HG03460 (cell line): ENCODE data around the gene PHF24.
A peak's percentile ranks its signal among the peaks of the same experiment; 100 is the strongest.

Experiments
- ATAC-seq: cut with Tn5 transposase; IDR thresholded peaks from one replicate; pipeline ENCODE4 v1.9.1; 2021; ENCODE audit not compliant: unreplicated experiment

Gene PHF24

GRCh38 chr9:34982361-34982760 lies 24.3 kb downstream of the PHF24 start:
- ATAC-seq: no peak

- no peak for ATAC-seq
Measured at GRCh38 chr9:34983209-34983608, 25.1 kb downstream of the PHF24 start.

DNA sequence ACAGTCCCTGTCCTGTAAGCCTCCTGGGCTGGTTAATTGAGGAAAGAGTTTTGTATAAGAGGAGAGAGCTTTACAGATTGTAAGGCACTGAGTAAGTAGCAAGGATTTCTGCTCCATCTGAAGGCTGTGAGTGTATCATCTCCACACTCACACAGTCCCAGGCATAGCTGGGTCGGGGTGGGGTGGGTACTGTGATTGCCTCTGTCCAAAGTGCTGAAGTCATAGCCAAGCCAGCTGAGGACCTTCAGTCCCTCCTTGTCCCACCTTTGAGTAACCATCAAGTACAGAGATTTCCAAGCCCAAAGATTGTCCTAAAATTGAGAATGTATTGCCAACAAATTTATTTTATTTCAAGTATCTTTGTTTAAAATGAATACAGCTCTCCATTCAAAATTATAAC lies 26.0 kb downstream of the PHF24 start:
- no peak for ATAC-seq

DNA sequence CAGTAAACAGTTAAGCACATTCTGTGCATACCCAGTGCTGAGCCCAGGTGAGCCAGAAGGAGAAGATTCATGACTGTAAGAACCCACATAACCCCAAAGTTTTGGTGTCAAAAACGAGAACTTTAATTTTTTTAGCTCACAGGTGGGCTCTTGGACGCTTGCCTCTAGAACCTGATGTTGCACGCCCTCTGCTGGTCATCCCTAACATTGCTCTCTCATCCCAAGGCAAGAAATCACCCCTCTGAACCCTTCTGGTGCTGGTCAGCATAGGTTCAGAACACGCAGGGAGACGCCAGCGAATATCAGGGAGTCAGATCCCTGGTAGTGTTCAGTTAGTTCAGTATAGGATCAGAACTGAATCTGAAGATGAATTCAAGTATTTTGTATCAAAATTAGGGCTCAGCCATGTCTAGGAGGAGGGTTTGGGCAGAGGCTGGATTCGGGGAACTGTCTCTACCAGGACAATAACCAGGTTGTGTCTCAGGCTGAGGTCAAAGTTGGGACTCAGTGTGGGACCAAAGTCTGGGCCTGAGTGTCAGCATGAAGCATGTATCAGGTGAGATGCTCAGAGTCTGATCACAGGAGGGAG lies 27.3 kb downstream of the PHF24 start:
- ATAC-seq: no peak

GRCh38 chr9:34986540-34987047 lies 28.5 kb downstream of the PHF24 start:
- ATAC-seq: no peak

- no peak for ATAC-seq
Measured at GRCh38 chr9:34987160-34987901, 29.2 kb downstream of the PHF24 start.

DNA sequence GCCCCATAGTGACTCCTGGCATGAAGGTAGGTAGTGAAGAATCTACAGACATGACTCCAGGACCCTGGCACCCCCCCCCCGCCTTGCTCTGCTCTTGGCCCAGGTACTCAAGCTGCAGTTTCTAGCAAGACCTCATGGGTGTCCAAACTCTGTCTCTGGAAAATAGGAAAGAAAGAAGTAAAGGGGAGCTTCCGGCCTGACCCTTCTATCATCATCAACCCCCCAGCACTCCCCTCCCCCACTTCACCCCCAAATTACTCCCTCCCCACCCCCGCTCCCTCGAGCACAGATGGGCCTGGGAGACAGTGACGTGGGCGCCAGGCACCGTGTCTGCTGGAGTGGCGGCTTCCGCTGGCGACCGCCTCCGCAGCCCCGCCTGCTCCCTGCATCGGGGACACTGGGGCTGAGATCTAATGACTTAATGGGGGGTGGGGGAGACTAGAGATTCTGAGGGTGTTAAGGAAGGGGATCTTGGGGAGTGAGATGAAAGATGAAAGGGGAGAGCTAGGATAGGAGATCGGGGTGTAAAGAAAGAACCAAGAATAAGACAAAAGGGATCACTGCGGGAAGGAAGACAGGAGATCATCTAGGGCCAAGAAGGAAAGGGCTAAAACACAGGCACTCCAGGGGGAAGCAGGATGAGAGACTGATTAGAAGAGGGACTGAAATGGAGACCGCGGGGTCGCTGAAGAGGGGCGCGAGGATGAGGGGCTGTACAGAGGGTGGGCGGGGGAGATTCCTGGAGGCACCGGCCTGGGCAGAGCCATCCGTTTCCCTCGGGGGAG lies 30.3 kb downstream of the PHF24 start:
- ATAC-seq: no peak

DNA sequence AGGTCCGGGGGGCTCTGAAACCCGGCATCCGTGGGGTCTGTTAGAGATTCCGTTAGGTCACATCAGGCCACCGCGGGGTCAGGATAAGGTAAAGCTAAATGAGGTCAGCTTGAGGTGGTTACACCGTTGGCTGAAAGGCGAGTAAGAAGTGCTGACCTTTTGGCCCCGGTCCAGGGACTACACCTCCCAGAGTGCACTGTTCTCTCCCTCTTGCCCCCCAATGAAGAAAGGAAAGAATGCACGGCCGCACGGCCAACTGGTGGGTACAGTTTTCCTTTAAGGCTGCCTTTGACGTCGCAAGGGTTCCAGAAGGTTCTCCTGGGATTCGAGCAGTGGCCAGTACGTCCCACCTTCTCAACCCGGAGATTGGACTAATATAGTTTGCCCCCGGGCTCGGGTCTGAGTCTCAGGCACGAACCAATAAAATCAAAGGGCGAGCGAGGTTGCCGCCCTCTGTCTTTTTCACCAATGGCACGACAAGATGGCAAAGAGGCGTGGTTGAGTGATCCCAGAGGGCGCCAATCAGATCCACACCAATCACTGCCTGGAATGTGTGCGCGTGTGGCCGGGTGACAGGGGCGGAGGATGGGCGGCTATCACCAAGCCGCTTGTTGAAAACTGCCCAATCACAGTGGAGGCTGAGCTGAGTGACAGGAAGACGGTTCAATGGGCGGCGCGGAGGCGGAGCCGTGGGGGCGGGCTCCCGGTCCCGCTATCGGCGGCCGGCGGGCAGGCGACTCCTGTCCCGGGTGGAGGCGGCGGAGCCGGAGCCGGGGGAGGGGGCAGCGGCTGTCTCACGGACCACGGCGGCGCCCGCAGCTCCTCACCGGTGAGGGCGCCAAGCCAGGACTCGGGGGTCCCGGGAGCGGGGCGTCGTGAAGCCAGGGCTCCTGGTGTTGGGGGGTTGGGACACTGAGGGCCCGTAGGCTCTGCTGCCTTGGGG lies 31.2 kb downstream of the PHF24 start, which contains the start of gene DNAJB5:
Gene DNAJB5 (plus strand): TSS at position 743 of the 943 bp plus-strand sequence. CDS start 886 bp downstream, outside the sequence.
- ATAC-seq: peak; percentile 89

GRCh38 chr9:34989946-34990635 lies 32.0 kb downstream of the PHF24 start:
- ATAC-seq: peak; percentile 0

DNA sequence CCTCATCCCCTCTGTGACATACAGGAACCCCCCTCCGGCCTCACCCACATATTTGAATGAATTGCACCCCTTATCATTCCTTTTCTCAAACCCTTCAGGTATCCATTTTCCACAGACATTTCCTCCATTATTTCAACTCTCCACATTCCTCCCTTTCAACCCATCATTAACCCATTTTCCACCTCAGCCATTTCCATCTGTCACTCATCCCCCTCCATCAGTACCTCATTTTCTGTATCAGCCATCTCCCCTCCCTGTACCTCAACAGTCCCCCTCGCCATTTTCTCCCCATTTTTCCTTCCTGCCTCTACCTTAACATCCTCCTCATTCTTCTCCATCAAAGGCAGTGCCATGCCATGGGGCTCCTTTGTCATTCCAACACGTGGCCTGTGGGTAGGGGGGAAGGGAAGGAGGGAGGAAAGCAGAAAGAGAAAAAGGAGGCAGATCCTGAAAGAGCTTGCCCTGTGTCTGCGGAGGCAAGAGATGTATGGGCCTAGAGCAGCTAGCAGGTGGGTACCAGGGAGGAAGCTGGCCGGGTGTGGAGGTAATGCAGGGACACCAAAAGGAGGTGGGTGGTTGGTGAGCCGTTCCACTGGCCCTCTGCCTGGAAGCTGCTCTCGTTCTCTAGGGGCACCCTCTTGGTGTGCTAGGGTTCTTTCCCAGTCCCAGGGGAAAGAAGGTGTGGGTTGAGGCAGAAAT lies 33.0 kb downstream of the PHF24 start:
- no peak for ATAC-seq

- ATAC-seq: no peak
Measured at GRCh38 chr9:34991607-34992375, 33.7 kb downstream of the PHF24 start.

DNA sequence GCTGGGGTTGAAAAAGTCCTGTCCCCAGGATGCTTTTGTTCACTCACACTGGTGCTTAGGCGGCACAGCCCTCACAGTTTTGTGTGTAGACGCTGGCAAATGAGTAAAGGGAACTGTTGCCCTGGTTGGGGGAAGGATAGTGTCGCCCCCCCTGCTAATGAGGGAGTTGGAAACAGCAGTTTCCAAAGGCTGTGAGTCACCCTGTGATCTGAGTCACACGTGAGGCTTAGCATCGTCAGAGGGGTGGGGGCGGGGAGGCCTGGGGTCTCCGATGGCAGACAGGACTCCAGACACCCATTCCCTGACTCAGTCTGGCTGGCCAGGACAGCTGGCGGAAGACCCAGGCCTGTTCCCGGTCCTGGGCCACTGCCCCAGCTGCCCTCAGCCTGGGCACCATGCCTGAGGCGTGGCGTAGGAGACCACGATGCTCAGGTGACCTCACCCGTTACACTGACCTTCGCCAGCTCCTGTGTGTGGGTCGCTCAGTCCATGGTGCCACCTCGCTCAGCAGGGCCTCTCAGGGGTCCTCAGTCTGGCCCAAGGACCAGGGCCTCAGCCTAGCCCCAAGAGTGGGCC lies 34.4 kb downstream of the PHF24 start:
- no peak for ATAC-seq

- ATAC-seq: no peak
Measured at GRCh38 chr9:34993502-34994259, 35.6 kb downstream of the PHF24 start.

DNA sequence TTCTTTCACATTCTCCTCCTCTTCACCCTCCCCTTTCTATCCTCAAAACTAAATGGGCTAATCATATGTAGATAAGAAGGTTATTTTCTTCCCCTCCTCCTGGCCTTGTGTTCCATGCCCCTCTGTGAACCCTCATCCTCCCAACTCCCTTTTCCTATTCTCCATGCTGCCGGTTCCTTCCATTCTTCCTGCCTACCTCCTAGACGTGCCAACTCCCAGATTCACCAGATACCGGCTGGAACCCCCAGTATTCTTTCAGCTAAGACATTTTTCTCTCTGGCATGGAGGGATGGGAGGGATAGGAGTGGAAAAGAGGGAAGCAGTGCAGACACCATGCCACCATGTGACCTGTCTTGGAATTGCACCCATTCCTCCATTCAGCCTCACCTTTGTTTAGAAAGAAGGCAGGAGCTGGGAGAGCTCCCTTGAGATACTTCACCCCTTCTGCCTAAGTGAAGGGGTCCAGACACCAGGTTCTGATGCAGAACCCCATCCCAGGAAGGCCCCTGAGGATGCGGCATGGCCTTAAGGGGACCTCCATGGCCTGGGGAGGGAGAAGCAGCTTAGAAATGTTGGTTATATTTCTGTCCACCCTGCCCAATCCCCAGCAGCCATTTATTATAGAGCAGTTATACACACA lies 36.3 kb downstream of the PHF24 start:
- ATAC-seq: no peak

DNA sequence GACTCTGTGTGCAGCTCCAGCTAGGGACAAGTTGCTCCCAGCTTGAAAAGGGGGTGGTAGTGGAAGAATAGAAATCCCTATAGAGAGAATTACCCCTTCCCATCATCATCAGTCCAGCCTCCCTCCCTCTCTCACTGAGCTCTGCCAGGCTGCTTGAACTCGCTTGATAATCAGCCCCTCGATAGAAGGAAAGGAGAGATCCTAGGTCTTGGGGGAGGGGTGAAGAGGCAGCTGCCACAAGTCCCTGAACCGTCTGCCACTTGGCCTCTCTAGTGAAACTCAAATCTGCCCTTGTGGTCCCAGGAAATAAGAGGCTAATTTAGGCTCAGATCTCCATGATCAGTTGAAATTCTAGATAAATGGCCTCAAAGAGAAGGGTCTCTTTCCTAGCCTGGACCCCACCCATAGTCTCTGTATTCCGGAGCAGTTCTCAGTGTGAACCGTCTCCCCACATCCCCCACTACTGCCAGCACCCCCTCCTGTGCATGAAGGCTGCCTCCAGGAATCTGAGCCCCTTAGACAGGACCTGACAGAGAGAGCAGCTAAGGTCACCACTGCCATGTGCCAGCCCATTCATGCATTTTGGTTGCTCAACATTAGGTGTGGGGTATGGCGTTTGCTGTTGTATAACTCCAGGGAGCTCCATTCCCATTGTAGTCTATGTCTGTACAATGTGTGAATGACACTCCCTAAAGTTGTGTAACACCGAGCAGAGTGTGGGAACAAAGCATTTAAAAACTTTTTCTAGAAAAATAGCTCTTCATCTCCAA lies 37.0 kb downstream of the PHF24 start:
- ATAC-seq: no peak

DNA sequence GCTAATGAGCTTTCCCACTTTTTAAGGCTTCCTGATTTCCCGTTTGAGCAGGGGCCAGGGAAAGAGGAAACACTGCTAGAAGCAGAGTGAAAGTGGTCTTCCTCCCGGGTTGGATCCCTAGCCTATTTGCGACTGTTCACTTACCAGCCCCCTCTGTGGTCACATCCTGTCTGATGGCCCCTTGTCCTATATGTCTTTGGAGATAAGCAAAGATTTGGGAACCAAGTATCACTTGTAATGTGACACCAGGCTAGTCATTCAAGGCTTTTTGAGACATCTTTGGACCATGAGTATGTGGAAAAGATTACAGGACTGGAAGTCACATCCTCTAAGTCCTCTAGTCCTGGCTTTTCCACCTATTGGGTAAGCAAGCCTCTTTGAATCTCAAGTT lies 37.6 kb downstream of the PHF24 start:
- ATAC-seq: no peak
